HepG2 (cell line): Measurements from ENCODE around the gene SERINC5. TPM values are rescaled to one million over a fixed set of nuclear protein-coding genes. Genes with fewer than 3 reads are reported as not detected.
A peak's percentile ranks its signal among the peaks of the same experiment; 100 is the strongest.

Experiments
- ETV5 ChIP-seq: IDR thresholded peaks from 2 replicates; pipeline ENCODE4 v1.6.1; 2018; ENCODE audit warnings: missing biosample characterization, missing genetic modification reagents, inconsistent platforms, borderline replicate concordance
- IKZF4 ChIP-seq: sonication (generic); formaldehyde crosslinking; IDR thresholded peaks from 2 replicates; pipeline ENCODE4 v1.5.1; 2020; ENCODE audit warnings: borderline replicate concordance, mild to moderate bottlenecking, low read depth, missing genetic modification reagents; ENCODE audit errors: not compliant biosample characterization
- JDP2 ChIP-seq: sonication (generic); formaldehyde crosslinking; IDR thresholded peaks from 2 replicates; pipeline ENCODE4 v1.8.1; 2022; ENCODE audit warnings: missing genetic modification reagents, borderline replicate concordance
- JUNB ChIP-seq: sonication (generic); formaldehyde crosslinking; IDR thresholded peaks from 2 replicates; pipeline ENCODE4 v1.8.0; 2022; ENCODE audit warnings: missing genetic modification reagents, mild to moderate bottlenecking, borderline replicate concordance
- KLF16 ChIP-seq, 2 experiments: sonication (generic) in 1 of 2; formaldehyde crosslinking in 1 of 2; IDR thresholded peaks; 2 replicates each; pipeline versions ENCODE4 v1.6.1 to v1.8.0; 2016 to 2023; ENCODE audit warnings: missing genetic modification reagents in 2 of 2, missing compliant biosample characterization in 1 of 2
- SETDB1 ChIP-seq: sonication (generic); formaldehyde crosslinking; IDR thresholded peaks from 2 replicates; pipeline ENCODE4 v1.5.1; 2020; ENCODE audit warnings: missing genetic modification reagents, mild to moderate bottlenecking, borderline replicate concordance
- ZFP36L2 ChIP-seq: sonication (generic); formaldehyde crosslinking; IDR thresholded peaks from 2 replicates; pipeline ENCODE4 v1.4.0; 2020; ENCODE audit warnings: missing genetic modification reagents
- ZNF44 ChIP-seq: sonication (generic); formaldehyde crosslinking; IDR thresholded peaks from 2 replicates; pipeline ENCODE4 v1.5.1; 2020; ENCODE audit warnings: mild to moderate bottlenecking, missing genetic modification reagents
- ZNF570 ChIP-seq: sonication (generic); formaldehyde crosslinking; IDR thresholded peaks from 2 replicates; pipeline ENCODE4 v1.4.0; 2020; ENCODE audit warnings: mild to moderate bottlenecking, missing genetic modification reagents, borderline replicate concordance
- polyA plus RNA-seq, 8 experiments: library from polyadenylated mRNA; depleted of rRNA in 3 of 8; stranded (reverse) in 7 of 8; unstranded in 1 of 8; fragments of >200 nt; fragmentation: Illumina TruSeq in 4 of 8; extraction: Trizol in 4 of 8; gene quantifications; 2 replicates each; pipeline versions ENCODE4 v1.2.1 to v1.2.3, GENCODE V29; 2011 to 2016; ENCODE audit warnings: low read depth in 4 of 8, missing spikeins in 1 of 8, mixed read lengths in 1 of 8; ENCODE audit not compliant: insufficient read depth in 1 of 8
- total RNA-seq, 5 experiments: library from RNA; depleted of rRNA; stranded (reverse); fragments of >200 nt; fragmentation: Illumina TruSeq; extraction: Trizol; gene quantifications; 2 replicates each; pipeline ENCODE4 v1.2.3, GENCODE V29; 2016; ENCODE audit warnings: low read depth in 1 of 5
- TF ChIP-seq, protein P1 (sequence below): sonication (generic); formaldehyde crosslinking; IDR thresholded peaks from 2 replicates; pipeline ENCODE4 v1.5.0; 2020; ENCODE audit warnings: mild to moderate bottlenecking, missing genetic modification reagents, borderline replicate concordance
- TF ChIP-seq, protein P2 (sequence below): sonication (generic); formaldehyde crosslinking; IDR thresholded peaks from 2 replicates; pipeline ENCODE4 v1.9.0; 2021; ENCODE audit warnings: missing genetic modification reagents, mild to moderate bottlenecking, borderline replicate concordance
- TF ChIP-seq, protein P3 (sequence below): IDR thresholded peaks from 2 replicates; pipeline ENCODE4 v1.6.1; 2016; ENCODE audit warnings: mild to moderate bottlenecking, missing biosample characterization, missing genetic modification reagents
- TF ChIP-seq, protein P4 (sequence below): sonication (generic); formaldehyde crosslinking; IDR thresholded peaks from 2 replicates; pipeline ENCODE4 v1.4.0; 2020; ENCODE audit warnings: missing genetic modification reagents, mild to moderate bottlenecking, borderline replicate concordance
- TF ChIP-seq, protein P5 (sequence below): sonication (generic); formaldehyde crosslinking; IDR thresholded peaks from 2 replicates; pipeline ENCODE4 v1.4.0; 2020; ENCODE audit warnings: missing genetic modification reagents
- TF ChIP-seq, protein P6 (sequence below): IDR thresholded peaks from 2 replicates; pipeline ENCODE4 v1.6.1; 2016; ENCODE audit warnings: low read depth, borderline replicate concordance

Gene SERINC5
- total and polyA plus RNA-seq, 2 of the 13 experiments (the other 11 are each of a cell fraction or from before 2014, with no cell fraction given), result 17.3 to 22.8 TPM

DNA sequence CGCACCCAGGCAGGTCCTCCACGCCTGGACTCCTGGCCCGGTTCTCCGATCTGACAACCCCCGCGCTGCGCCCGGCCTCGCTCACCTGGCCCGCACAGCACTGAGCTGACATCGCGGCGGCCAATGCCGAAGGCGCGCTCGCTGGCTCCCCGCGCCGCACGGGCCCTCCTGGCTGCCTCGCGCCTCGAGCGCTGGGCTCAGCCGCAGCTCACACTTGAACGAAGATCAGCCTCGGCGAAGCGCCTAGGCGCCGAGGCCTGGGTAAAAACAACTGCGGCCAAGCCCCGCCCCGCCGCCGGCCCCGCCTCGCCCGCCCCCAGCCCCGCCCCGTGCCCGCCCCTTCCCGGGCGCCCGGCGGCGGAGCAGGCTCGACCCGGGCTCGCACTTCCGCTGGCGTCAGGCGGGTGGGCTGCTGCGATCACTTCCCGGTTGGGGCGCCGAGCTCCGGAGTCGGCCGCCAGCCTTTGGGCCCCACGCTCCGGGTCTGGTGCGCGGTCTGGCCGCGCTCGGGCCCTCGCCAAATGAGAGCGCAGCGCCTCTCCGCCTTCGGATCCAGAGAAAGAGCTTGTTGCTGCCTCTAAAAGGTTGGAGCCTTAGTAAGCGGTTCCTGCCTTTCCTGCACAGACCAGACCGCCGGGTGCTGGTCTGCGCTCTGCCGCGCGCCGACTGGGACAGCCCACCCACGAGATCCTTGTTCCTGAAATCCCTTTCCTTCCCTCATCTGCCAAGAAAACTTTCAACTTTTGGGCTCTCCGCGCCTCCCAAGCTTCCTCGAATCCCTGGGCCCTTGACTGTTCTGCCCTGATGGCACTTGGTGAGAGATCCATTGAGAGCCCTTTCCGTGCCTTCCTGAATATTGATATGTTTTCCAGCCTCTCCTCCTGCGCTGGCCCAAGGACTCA, at the start of gene SERINC5 (continued):
- TF ChIP-seq, protein P1, sequence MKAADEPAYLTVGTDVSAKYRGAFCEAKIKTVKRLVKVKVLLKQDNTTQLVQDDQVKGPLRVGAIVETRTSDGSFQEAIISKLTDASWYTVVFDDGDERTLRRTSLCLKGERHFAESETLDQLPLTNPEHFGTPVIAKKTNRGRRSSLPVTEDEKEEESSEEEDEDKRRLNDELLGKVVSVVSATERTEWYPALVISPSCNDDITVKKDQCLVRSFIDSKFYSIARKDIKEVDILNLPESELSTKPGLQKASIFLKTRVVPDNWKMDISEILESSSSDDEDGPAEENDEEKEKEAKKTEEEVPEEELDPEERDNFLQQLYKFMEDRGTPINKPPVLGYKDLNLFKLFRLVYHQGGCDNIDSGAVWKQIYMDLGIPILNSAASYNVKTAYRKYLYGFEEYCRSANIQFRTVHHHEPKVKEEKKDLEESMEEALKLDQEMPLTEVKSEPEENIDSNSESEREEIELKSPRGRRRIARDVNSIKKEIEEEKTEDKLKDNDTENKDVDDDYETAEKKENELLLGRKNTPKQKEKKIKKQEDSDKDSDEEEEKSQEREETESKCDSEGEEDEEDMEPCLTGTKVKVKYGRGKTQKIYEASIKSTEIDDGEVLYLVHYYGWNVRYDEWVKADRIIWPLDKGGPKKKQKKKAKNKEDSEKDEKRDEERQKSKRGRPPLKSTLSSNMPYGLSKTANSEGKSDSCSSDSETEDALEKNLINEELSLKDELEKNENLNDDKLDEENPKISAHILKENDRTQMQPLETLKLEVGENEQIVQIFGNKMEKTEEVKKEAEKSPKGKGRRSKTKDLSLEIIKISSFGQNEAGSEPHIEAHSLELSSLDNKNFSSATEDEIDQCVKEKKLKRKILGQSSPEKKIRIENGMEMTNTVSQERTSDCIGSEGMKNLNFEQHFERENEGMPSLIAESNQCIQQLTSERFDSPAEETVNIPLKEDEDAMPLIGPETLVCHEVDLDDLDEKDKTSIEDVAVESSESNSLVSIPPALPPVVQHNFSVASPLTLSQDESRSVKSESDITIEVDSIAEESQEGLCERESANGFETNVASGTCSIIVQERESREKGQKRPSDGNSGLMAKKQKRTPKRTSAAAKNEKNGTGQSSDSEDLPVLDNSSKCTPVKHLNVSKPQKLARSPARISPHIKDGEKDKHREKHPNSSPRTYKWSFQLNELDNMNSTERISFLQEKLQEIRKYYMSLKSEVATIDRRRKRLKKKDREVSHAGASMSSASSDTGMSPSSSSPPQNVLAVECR, result peak; percentile 95
- TF ChIP-seq ZNF44 (CRISPR knock-in tag) (no peak), IKZF4 (CRISPR knock-in tag) (peak; percentile 73), KLF16 (CRISPR knock-in tag; IDR thresholded peaks at IDR 0.05) (peak in 1 of 2 experiments; percentile 84; a peak in 1 of 4 replicates), ETV5 (CRISPR knock-in tag) (peak; percentile 85), JDP2 (CRISPR knock-in tag) (no peak), ZFP36L2 (no peak), SETDB1 (CRISPR knock-in tag) (no peak), JUNB (CRISPR knock-in tag) (no peak), ZNF570 (CRISPR knock-in tag) (no peak)
- TF ChIP-seq, protein P2, sequence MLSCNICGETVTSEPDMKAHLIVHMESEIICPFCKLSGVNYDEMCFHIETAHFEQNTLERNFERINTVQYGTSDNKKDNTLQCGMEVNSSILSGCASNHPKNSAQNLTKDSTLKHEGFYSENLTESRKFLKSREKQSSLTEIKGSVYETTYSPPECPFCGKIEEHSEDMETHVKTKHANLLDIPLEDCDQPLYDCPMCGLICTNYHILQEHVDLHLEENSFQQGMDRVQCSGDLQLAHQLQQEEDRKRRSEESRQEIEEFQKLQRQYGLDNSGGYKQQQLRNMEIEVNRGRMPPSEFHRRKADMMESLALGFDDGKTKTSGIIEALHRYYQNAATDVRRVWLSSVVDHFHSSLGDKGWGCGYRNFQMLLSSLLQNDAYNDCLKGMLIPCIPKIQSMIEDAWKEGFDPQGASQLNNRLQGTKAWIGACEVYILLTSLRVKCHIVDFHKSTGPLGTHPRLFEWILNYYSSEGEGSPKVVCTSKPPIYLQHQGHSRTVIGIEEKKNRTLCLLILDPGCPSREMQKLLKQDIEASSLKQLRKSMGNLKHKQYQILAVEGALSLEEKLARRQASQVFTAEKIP (CRISPR knock-in tag), result no peak
- TF ChIP-seq, protein P3, sequence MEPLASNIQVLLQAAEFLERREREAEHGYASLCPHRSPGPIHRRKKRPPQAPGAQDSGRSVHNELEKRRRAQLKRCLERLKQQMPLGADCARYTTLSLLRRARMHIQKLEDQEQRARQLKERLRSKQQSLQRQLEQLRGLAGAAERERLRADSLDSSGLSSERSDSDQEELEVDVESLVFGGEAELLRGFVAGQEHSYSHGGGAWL (CRISPR knock-in tag), result peak; percentile 93
- TF ChIP-seq, protein P4, sequence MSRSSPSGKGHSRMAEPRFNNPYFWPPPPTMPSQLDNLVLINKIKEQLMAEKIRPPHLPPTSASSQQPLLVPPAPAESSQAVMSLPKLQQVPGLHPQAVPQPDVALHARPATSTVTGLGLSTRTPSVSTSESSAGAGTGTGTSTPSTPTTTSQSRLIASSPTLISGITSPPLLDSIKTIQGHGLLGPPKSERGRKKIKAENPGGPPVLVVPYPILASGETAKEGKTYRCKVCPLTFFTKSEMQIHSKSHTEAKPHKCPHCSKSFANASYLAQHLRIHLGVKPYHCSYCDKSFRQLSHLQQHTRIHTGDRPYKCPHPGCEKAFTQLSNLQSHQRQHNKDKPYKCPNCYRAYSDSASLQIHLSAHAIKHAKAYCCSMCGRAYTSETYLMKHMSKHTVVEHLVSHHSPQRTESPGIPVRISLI, result peak; percentile 46; the same call in 1 of the 2 replicates
- TF ChIP-seq, protein P5, sequence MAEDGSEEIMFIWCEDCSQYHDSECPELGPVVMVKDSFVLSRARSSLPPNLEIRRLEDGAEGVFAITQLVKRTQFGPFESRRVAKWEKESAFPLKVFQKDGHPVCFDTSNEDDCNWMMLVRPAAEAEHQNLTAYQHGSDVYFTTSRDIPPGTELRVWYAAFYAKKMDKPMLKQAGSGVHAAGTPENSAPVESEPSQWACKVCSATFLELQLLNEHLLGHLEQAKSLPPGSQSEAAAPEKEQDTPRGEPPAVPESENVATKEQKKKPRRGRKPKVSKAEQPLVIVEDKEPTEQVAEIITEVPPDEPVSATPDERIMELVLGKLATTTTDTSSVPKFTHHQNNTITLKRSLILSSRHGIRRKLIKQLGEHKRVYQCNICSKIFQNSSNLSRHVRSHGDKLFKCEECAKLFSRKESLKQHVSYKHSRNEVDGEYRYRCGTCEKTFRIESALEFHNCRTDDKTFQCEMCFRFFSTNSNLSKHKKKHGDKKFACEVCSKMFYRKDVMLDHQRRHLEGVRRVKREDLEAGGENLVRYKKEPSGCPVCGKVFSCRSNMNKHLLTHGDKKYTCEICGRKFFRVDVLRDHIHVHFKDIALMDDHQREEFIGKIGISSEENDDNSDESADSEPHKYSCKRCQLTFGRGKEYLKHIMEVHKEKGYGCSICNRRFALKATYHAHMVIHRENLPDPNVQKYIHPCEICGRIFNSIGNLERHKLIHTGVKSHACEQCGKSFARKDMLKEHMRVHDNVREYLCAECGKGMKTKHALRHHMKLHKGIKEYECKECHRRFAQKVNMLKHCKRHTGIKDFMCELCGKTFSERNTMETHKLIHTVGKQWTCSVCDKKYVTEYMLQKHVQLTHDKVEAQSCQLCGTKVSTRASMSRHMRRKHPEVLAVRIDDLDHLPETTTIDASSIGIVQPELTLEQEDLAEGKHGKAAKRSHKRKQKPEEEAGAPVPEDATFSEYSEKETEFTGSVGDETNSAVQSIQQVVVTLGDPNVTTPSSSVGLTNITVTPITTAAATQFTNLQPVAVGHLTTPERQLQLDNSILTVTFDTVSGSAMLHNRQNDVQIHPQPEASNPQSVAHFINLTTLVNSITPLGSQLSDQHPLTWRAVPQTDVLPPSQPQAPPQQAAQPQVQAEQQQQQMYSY, result peak; percentile 46
- TF ChIP-seq, protein P6, sequence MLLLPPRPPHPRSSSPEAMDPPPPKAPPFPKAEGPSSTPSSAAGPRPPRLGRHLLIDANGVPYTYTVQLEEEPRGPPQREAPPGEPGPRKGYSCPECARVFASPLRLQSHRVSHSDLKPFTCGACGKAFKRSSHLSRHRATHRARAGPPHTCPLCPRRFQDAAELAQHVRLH (CRISPR knock-in tag), result peak; percentile 75; the same call in 1 of the 2 replicates
